Choroid plexus epithelial cell (primary cell): ENCODE results near the gene TCF7L2.

Experiments
- DNase-seq: peaks from one replicate; pipeline ENCODE4 v3.0.0-alpha.2; 2010; ENCODE audit warnings: low read depth
- H3K4me3 ChIP-seq: 2 replicates; pipeline ENCODE4 v1.5.1; 2011; ENCODE audit warnings: low read depth, mild to moderate bottlenecking, control low read depth, low read length, moderate library complexity
- TF ChIP-seq, protein P1 (sequence below): conservative IDR thresholded peaks from 2 replicates; pipeline ENCODE4 v1.5.1; 2011; ENCODE audit warnings: low read depth, mild to moderate bottlenecking, control low read depth, inconsistent platforms, low read length, moderate library complexity

Gene TCF7L2

DNA sequence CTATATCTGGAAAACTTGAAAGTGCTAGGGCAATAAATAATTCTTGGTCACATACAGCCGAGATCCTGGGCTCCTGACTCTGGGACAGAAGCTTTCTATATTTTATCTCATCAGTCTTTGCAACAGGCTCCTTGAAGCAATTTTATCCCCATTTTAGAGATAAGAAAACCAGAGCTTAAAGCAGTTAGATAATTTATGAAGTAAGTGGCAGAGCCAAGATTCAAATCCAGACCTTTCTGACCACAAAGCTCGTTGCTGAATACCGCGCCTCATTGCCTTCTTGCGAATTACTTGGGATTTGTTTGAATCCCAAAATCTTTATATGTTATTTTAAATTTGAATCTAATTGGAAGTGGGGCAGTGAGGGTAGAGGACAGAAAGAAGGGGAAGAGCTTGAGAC, 106.0 kb downstream of the TCF7L2 start:
- H3K4me3 ChIP-seq, result no peak overlapping the region
- DNase-seq, result no peak
- TF ChIP-seq, protein P1, sequence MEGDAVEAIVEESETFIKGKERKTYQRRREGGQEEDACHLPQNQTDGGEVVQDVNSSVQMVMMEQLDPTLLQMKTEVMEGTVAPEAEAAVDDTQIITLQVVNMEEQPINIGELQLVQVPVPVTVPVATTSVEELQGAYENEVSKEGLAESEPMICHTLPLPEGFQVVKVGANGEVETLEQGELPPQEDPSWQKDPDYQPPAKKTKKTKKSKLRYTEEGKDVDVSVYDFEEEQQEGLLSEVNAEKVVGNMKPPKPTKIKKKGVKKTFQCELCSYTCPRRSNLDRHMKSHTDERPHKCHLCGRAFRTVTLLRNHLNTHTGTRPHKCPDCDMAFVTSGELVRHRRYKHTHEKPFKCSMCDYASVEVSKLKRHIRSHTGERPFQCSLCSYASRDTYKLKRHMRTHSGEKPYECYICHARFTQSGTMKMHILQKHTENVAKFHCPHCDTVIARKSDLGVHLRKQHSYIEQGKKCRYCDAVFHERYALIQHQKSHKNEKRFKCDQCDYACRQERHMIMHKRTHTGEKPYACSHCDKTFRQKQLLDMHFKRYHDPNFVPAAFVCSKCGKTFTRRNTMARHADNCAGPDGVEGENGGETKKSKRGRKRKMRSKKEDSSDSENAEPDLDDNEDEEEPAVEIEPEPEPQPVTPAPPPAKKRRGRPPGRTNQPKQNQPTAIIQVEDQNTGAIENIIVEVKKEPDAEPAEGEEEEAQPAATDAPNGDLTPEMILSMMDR, result no peak

GRCh38 chr10:113056441-113057021, 106.5 kb downstream of the TCF7L2 start:
- peak; percentile 64 for DNase-seq
- no peak overlapping the region for H3K4me3 ChIP-seq
- TF ChIP-seq, protein P1, result no peak

GRCh38 chr10:113057948-113058522, 108.0 kb downstream of the TCF7L2 start:
- no peak overlapping the region for H3K4me3 ChIP-seq
- TF ChIP-seq, protein P1, result no peak
- DNase-seq, result no peak

GRCh38 chr10:113058523-113059370, 108.7 kb downstream of the TCF7L2 start:
- TF ChIP-seq, protein P1, result no peak
- H3K4me3 ChIP-seq, result peak overlapping the region; percentile 31
- DNase-seq, result peak; percentile 86

DNA sequence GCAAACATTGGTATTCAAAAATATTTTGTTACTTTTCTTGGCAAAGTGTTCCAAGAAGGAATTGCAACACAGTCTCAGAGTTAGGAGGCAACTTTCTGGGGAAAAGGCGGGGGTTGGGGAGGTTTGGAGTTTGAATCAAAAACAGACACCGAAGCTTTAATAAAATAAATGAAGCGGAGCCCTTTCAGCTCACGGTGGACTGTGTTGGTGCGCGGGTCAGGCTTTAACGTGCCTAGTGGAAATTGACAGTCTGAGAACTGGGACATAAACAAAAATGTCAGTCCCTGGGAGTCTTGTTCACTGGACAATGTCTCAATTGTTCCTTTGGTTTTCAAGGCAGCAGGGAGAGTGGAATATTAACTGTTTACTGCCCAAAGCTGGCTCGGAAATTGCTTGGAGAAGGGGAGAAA, 109.3 kb downstream of the TCF7L2 start:
- peak; percentile 68 for DNase-seq

DNA sequence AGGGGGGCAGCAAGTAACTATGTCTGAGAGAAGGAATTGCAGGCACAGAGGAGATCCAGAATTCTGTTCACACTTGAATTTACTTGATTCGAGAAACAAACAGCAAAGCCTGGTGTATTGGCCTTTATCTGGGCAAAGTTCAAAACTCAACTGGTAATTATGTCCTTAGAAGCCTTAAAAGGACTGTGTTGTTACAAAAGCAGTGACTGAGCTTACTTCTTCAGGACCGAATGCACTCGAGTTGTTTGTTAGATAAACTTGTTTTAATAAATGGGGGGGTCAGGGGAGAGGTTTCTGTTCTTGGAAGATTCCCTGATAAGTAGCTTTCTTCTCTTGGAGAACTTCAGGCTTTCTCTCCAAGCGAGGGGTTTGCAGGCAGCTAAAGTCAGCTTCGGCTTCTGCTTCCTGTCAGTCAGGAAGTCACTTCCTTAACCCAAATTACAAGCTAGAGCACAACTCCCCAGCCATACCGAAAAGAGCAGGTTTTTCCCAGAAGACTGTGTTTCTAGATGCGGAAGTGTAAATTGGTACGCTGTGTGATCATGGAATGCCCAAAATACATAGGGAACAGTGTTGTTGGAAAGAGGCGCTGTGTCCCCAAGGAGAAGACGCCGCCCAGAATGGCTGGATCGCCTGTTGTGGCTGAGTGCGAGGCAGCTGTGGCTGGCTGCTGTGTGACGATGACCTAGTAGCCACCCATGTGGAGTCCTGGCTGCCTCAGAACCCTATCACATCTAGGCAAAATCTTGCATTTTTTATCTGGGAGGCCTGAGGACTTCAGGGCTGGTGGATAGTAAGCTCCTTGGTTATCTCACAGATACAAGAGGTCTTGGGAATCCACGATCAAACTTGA, 110.4 kb downstream of the TCF7L2 start:
- H3K4me3 ChIP-seq, result no peak overlapping the region
- TF ChIP-seq, protein P1, result no peak
- no peak for DNase-seq

More for the DNA sequence above, 109.3 kb downstream of the TCF7L2 start:
- H3K4me3 ChIP-seq, result peak overlapping the region; percentile 31
- TF ChIP-seq, protein P1, result no peak
